HepG2 (cell line): Measurements from ENCODE around the gene TMEM129. TPM values are rescaled to one million over a fixed set of nuclear protein-coding genes. Genes with fewer than 3 reads are reported as not detected.

Experiments
- CSRNP2 ChIP-seq: sonication (generic); formaldehyde crosslinking; conservative IDR thresholded peaks from 2 replicates; pipeline ENCODE4 v1.8.0; 2022; ENCODE audit warnings: low read depth, missing genetic modification reagents
- EHMT2 ChIP-seq: fragments of 200-600 bp; sonication (generic); IDR thresholded peaks from 2 replicates; pipeline ENCODE4 v1.7.0; 2017; ENCODE audit warnings: antibody characterized with exemption, low read depth, low read length, borderline replicate concordance
- FOXO1 ChIP-seq: sonication (generic); formaldehyde crosslinking; IDR thresholded peaks from 2 replicates; pipeline ENCODE4 v1.4.0; 2020; ENCODE audit warnings: missing genetic modification reagents
- JARID2 ChIP-seq: sonication (generic); formaldehyde crosslinking; IDR thresholded peaks from 2 replicates; pipeline ENCODE4 v1.8.1; 2023; ENCODE audit warnings: missing genetic modification reagents, inconsistent platforms; ENCODE audit not compliant: insufficient replicate concordance
- MATR3 ChIP-seq: sonication (generic); formaldehyde crosslinking; IDR thresholded peaks from 2 replicates; pipeline ENCODE4 v1.4.0; 2020; ENCODE audit warnings: missing genetic modification reagents
- TARDBP ChIP-seq: sonication (generic); formaldehyde crosslinking; IDR thresholded peaks from 2 replicates; pipeline ENCODE4 v1.8.0; 2022; ENCODE audit warnings: mild to moderate bottlenecking, missing genetic modification reagents
- XBP1 ChIP-seq: sonication (generic); formaldehyde crosslinking; IDR thresholded peaks from 2 replicates; pipeline ENCODE4 v1.5.0; 2020; ENCODE audit warnings: missing genetic modification reagents
- ZBTB20 ChIP-seq: sonication (generic); formaldehyde crosslinking; IDR thresholded peaks from 2 replicates; pipeline ENCODE4 v1.8.1; 2023; ENCODE audit warnings: missing genetic modification reagents, low read depth, mild to moderate bottlenecking, borderline replicate concordance
- ZBTB21 ChIP-seq: sonication (generic); formaldehyde crosslinking; IDR thresholded peaks from 2 replicates; pipeline ENCODE4 v1.4.0; 2020; ENCODE audit warnings: missing genetic modification reagents
- ZBTB26 ChIP-seq: IDR thresholded peaks from 2 replicates; pipeline ENCODE4 v1.6.1; 2016; ENCODE audit warnings: missing compliant biosample characterization, missing genetic modification reagents, borderline replicate concordance
- ZNF101 ChIP-seq: sonication (generic); formaldehyde crosslinking; IDR thresholded peaks from 2 replicates; pipeline ENCODE4 v1.4.0; 2020; ENCODE audit warnings: mild to moderate bottlenecking, low read depth, missing genetic modification reagents, borderline replicate concordance
- ZNF350 ChIP-seq: sonication (generic); formaldehyde crosslinking; IDR thresholded peaks from 2 replicates; pipeline ENCODE4 v1.4.0; 2020; ENCODE audit warnings: mild to moderate bottlenecking, low read depth, missing genetic modification reagents, borderline replicate concordance
- ZNF740 ChIP-seq: sonication (generic); formaldehyde crosslinking; IDR thresholded peaks from 2 replicates; pipeline ENCODE4 v1.4.0; 2020; ENCODE audit warnings: missing genetic modification reagents
- ZNF747 ChIP-seq: sonication (generic); formaldehyde crosslinking; IDR thresholded peaks from 2 replicates; pipeline ENCODE4 v1.8.1; 2023; ENCODE audit warnings: missing genetic modification reagents, mild to moderate bottlenecking, borderline replicate concordance
- ZNF776 ChIP-seq: sonication (generic); formaldehyde crosslinking; IDR thresholded peaks from 2 replicates; pipeline ENCODE4 v1.4.0; 2020; ENCODE audit warnings: mild to moderate bottlenecking, missing genetic modification reagents
- polyA plus RNA-seq, 8 experiments: library from polyadenylated mRNA; depleted of rRNA in 3 of 8; stranded (reverse) in 7 of 8; unstranded in 1 of 8; fragments of >200 nt; fragmentation: Illumina TruSeq in 4 of 8; extraction: Trizol in 4 of 8; gene quantifications; 2 replicates each; pipeline versions ENCODE4 v1.2.1 to v1.2.3, GENCODE V29; 2011 to 2016; ENCODE audit warnings: low read depth in 4 of 8, missing spikeins in 1 of 8, mixed read lengths in 1 of 8; ENCODE audit not compliant: insufficient read depth in 1 of 8
- total RNA-seq, 5 experiments: library from RNA; depleted of rRNA; stranded (reverse); fragments of >200 nt; fragmentation: Illumina TruSeq; extraction: Trizol; gene quantifications; 2 replicates each; pipeline ENCODE4 v1.2.3, GENCODE V29; 2016; ENCODE audit warnings: low read depth in 1 of 5
- TF ChIP-seq, protein P1 (sequence below): sonication (generic); formaldehyde crosslinking; IDR thresholded peaks from 2 replicates; pipeline ENCODE4 v1.5.0; 2020; ENCODE audit warnings: missing genetic modification reagents
- TF ChIP-seq, protein P2 (sequence below): sonication (generic); formaldehyde crosslinking; IDR thresholded peaks from 2 replicates; pipeline ENCODE4 v1.5.1; 2020; ENCODE audit warnings: mild to moderate bottlenecking, missing genetic modification reagents, borderline replicate concordance

TMEM129 gene
- total and polyA plus RNA-seq, 2 of the 13 experiments (the other 11 are each of a cell fraction or from before 2014, with no cell fraction given), result 19.0 to 25.8 TPM

- no peak for TF ChIP-seq XBP1 (CRISPR knock-in tag)
- TF ChIP-seq, protein P1, sequence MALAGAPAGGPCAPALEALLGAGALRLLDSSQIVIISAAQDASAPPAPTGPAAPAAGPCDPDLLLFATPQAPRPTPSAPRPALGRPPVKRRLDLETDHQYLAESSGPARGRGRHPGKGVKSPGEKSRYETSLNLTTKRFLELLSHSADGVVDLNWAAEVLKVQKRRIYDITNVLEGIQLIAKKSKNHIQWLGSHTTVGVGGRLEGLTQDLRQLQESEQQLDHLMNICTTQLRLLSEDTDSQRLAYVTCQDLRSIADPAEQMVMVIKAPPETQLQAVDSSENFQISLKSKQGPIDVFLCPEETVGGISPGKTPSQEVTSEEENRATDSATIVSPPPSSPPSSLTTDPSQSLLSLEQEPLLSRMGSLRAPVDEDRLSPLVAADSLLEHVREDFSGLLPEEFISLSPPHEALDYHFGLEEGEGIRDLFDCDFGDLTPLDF (CRISPR knock-in tag), result no peak
- no peak for TF ChIP-seq CSRNP2 (CRISPR knock-in tag)
- TF ChIP-seq ZNF101 (CRISPR knock-in tag), result no peak
- no peak for TF ChIP-seq ZBTB26
- peak; percentile 27; the same call in 1 of the 2 replicates for TF ChIP-seq ZNF776 (CRISPR knock-in tag)
- no peak for TF ChIP-seq ZBTB20 (CRISPR knock-in tag)
- TF ChIP-seq FOXO1 (CRISPR knock-in tag), result 0 out of 2 replicates have a peak, but pooled peaks have one; percentile 39
- no peak for TF ChIP-seq EHMT2
- TF ChIP-seq TARDBP (CRISPR knock-in tag), result peak; percentile 14; the same call in 1 of the 2 replicates
- no peak; the same call in 1 of the 2 replicates for TF ChIP-seq ZNF350 (CRISPR knock-in tag)
- TF ChIP-seq, protein P2, sequence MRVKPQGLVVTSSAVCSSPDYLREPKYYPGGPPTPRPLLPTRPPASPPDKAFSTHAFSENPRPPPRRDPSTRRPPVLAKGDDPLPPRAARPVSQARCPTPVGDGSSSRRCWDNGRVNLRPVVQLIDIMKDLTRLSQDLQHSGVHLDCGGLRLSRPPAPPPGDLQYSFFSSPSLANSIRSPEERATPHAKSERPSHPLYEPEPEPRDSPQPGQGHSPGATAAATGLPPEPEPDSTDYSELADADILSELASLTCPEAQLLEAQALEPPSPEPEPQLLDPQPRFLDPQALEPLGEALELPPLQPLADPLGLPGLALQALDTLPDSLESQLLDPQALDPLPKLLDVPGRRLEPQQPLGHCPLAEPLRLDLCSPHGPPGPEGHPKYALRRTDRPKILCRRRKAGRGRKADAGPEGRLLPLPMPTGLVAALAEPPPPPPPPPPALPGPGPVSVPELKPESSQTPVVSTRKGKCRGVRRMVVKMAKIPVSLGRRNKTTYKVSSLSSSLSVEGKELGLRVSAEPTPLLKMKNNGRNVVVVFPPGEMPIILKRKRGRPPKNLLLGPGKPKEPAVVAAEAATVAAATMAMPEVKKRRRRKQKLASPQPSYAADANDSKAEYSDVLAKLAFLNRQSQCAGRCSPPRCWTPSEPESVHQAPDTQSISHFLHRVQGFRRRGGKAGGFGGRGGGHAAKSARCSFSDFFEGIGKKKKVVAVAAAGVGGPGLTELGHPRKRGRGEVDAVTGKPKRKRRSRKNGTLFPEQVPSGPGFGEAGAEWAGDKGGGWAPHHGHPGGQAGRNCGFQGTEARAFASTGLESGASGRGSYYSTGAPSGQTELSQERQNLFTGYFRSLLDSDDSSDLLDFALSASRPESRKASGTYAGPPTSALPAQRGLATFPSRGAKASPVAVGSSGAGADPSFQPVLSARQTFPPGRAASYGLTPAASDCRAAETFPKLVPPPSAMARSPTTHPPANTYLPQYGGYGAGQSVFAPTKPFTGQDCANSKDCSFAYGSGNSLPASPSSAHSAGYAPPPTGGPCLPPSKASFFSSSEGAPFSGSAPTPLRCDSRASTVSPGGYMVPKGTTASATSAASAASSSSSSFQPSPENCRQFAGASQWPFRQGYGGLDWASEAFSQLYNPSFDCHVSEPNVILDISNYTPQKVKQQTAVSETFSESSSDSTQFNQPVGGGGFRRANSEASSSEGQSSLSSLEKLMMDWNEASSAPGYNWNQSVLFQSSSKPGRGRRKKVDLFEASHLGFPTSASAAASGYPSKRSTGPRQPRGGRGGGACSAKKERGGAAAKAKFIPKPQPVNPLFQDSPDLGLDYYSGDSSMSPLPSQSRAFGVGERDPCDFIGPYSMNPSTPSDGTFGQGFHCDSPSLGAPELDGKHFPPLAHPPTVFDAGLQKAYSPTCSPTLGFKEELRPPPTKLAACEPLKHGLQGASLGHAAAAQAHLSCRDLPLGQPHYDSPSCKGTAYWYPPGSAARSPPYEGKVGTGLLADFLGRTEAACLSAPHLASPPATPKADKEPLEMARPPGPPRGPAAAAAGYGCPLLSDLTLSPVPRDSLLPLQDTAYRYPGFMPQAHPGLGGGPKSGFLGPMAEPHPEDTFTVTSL (CRISPR knock-in tag), result no peak
- TF ChIP-seq ZNF747 (CRISPR knock-in tag), result no peak; the same call in 1 of the 2 replicates
- TF ChIP-seq MATR3, result no peak
- TF ChIP-seq ZBTB21 (CRISPR knock-in tag), result no peak
- no peak for TF ChIP-seq JARID2
- no peak for TF ChIP-seq ZNF740
Observed at GRCh38 chr4:1752284-1753041, 31.3 kb upstream of the TMEM129 start (continued).
